IMR-90 (cell line): ENCODE measurements around the gene SLX9. TPM values are rescaled to one million over a fixed set of nuclear protein-coding genes. Genes with fewer than 3 reads are reported as not detected.

Source experiments
- ATAC-seq: fragments of 200-7000 bp; cut with Tn5 transposase; 2 replicates; pipeline ENCODE4 v1.9.1; 2020; ENCODE audit warnings: low read depth, mild to moderate bottlenecking, moderate library complexity
- BruUV-seq: library from RNA; stranded (reverse); fragments of 400-500 nt; replicated peaks from 2 replicates; lab custom pipeline; 2021; lab: Mats Ljungman, UMichigan
- CTCF ChIA-PET: fragments of 300-600 bp; formaldehyde crosslinking; extraction: SDS; loops from one replicate; lab custom pipeline; 2021; ENCODE audit warnings: antibody characterized with exemption; lab: Yijun Ruan, JAX
- POLR2A ChIA-PET: fragments of 300-600 bp; sonication (Branson Sonifier 250); formaldehyde crosslinking; loops from one replicate; lab custom pipeline; 2022; ENCODE audit warnings: antibody characterized with exemption; ENCODE audit not compliant: unreplicated experiment; lab: Charles Lee
- DNase-seq: peaks from one replicate; pipeline ENCODE4 v3.0.0; 2013
- H2AFZ ChIP-seq: replicated peaks from 2 replicates; pipeline ENCODE3; 2013; ENCODE audit warnings: low read length, mild to moderate bottlenecking; ENCODE audit not compliant: poor library complexity
- H2AK5ac ChIP-seq: 2 replicates; pipeline ENCODE4 v1.6.1; 2013; ENCODE audit warnings: low read depth, low read length, inconsistent platforms
- H2AK9ac ChIP-seq: replicated peaks from 2 replicates; pipeline ENCODE3; 2013; ENCODE audit warnings: mild to moderate bottlenecking, low read depth, low read length, moderate library complexity; ENCODE audit not compliant: poor library complexity
- H2BK120ac ChIP-seq: 2 replicates; pipeline ENCODE4 v1.6.1; 2013; ENCODE audit warnings: low read depth, low read length, inconsistent platforms
- H2BK15ac ChIP-seq: 3 replicates; pipeline ENCODE4 v1.6.1; 2013; ENCODE audit warnings: low read depth, low read length, inconsistent platforms
- H2BK20ac ChIP-seq: 2 replicates; pipeline ENCODE4 v1.6.1; 2013; ENCODE audit warnings: low read depth, mild to moderate bottlenecking, inconsistent platforms, low read length, moderate library complexity
- H2BK5ac ChIP-seq: 2 replicates; pipeline ENCODE4 v1.6.1; 2013; ENCODE audit warnings: mild to moderate bottlenecking, low read depth, low read length, inconsistent platforms; ENCODE audit not compliant: poor library complexity, severe bottlenecking
- H3K14ac ChIP-seq: replicated peaks from 2 replicates; pipeline ENCODE4 v1.6.1; 2013; ENCODE audit warnings: low read depth, low read length, inconsistent platforms
- H3K18ac ChIP-seq: 2 replicates; pipeline ENCODE4 v1.6.1; 2013; ENCODE audit warnings: low read depth, low read length, control low read depth
- H3K23ac ChIP-seq: 2 replicates; pipeline ENCODE4 v1.6.1; 2013; ENCODE audit warnings: low read depth, low read length, inconsistent platforms
- H3K27ac ChIP-seq: 2 replicates; pipeline ENCODE4 v1.5.1; 2013; ENCODE audit warnings: mild to moderate bottlenecking, control low read depth, low read length; ENCODE audit not compliant: insufficient read depth
- H3K27me3 ChIP-seq: 2 replicates; pipeline ENCODE4 v1.6.1; 2013; ENCODE audit warnings: low read length; ENCODE audit not compliant: control insufficient read depth, insufficient read depth
- H3K36me3 ChIP-seq: 2 replicates; pipeline ENCODE4 v1.6.1; 2013; ENCODE audit warnings: low read length, mixed read lengths; ENCODE audit not compliant: control insufficient read depth, insufficient read depth
- H3K4ac ChIP-seq: 2 replicates; pipeline ENCODE4 v1.6.1; 2013; ENCODE audit warnings: low read depth, low read length, inconsistent platforms
- H3K4me1 ChIP-seq: 2 replicates; pipeline ENCODE4 v1.6.1; 2013; ENCODE audit warnings: low read length, mixed read lengths; ENCODE audit not compliant: control insufficient read depth, insufficient read depth
- H3K4me2 ChIP-seq: 2 replicates; pipeline ENCODE4 v1.6.1; 2013; ENCODE audit warnings: low read depth, mild to moderate bottlenecking, control low read depth, low read length, moderate library complexity
- H3K4me3 ChIP-seq: 2 replicates; pipeline ENCODE4 v1.5.1; 2013; ENCODE audit warnings: low read depth, mild to moderate bottlenecking, control low read depth, low read length, moderate library complexity; ENCODE audit not compliant: insufficient read depth
- H3K56ac ChIP-seq: 2 replicates; pipeline ENCODE4 v1.6.1; 2013; ENCODE audit warnings: low read length, inconsistent platforms; ENCODE audit not compliant: insufficient read depth; ENCODE audit errors: extremely low read depth
- H3K79me1 ChIP-seq, 2 experiments: 2 replicates each; pipeline ENCODE4 v1.6.1; 2013; ENCODE audit warnings: low read length in 2 of 2, inconsistent platforms in 1 of 2, low read depth in 1 of 2
- H3K9ac ChIP-seq: 2 replicates; pipeline ENCODE4 v1.6.1; 2013; ENCODE audit warnings: low read depth, low read length, control low read depth
- H3K9me1 ChIP-seq: 2 replicates; pipeline ENCODE4 v1.6.1; 2013; ENCODE audit warnings: low read length, inconsistent platforms; ENCODE audit not compliant: insufficient read depth
- H3K9me3 ChIP-seq: 2 replicates; pipeline ENCODE4 v1.6.1; 2013; ENCODE audit warnings: low read length; ENCODE audit not compliant: control insufficient read depth, insufficient read depth
- H4K20me1 ChIP-seq: 2 replicates; pipeline ENCODE4 v1.6.1; 2013; ENCODE audit warnings: low read length, inconsistent platforms; ENCODE audit not compliant: insufficient read depth
- H4K5ac ChIP-seq: 2 replicates; pipeline ENCODE4 v1.6.1; 2013; ENCODE audit warnings: mild to moderate bottlenecking, low read depth, low read length, control low read depth
- H4K8ac ChIP-seq, 2 experiments: 2 replicates each; pipeline ENCODE4 v1.6.1; 2013; ENCODE audit warnings: low read depth in 2 of 2, low read length in 2 of 2, control low read depth in 1 of 2, inconsistent platforms in 1 of 2
- H4K91ac ChIP-seq: 2 replicates; pipeline ENCODE4 v1.6.1; 2013; ENCODE audit warnings: low read depth, low read length, inconsistent platforms; ENCODE audit not compliant: insufficient read depth
- MAFK ChIP-seq: IDR thresholded peaks from 2 replicates; pipeline ENCODE4 v1.6.1; 2012; ENCODE audit warnings: low read depth, low read length, improper control_type of control experiment
- MXI1 ChIP-seq: IDR thresholded peaks from 2 replicates; pipeline ENCODE4 v1.6.1; 2012; ENCODE audit warnings: low read depth, mild to moderate bottlenecking, low read length, moderate library complexity, borderline replicate concordance
- NFE2L2 ChIP-seq: fragments of 150-350 bp; IDR thresholded peaks from 2 replicates; pipeline ENCODE4 v1.6.1; 2016; ENCODE audit warnings: low read depth, mild to moderate bottlenecking, low read length
- POLR2A ChIP-seq: IDR thresholded peaks from 2 replicates; pipeline ENCODE4 v1.6.1; 2012; ENCODE audit warnings: mild to moderate bottlenecking, low read depth, low read length
- RFX5 ChIP-seq: IDR thresholded peaks from 2 replicates; pipeline ENCODE4 v1.8.0; 2012; ENCODE audit warnings: low read depth, mild to moderate bottlenecking, low read length, moderate library complexity
- WGBS, 2 experiments: methylation state at CpG; one replicate each; pipeline versions ENCODE4 v1.1.5 to v1.1.7; 2013; ENCODE audit warnings: missing lambda C conversion rate in 2 of 2; ENCODE audit not compliant: insufficient read length in 1 of 2; ENCODE audit errors: extremely low coverage in 2 of 2; 5-methylcytosine and 5-hydroxymethylcytosine counted together
- dilution Hi-C: fragments of 300-500 bp; cut with HindIII; formaldehyde crosslinking; loops from one replicate; pipeline ENCODE4 v1.14.3; 2018; ENCODE audit warnings: low sequenced_read_pairs; ENCODE audit not compliant: unreplicated experiment
- in situ Hi-C: fragments of 300-500 bp; cut with MboI; formaldehyde crosslinking; loops from 3 replicates; pipeline ENCODE4 v1.14.3; 2019; ENCODE audit warnings: low sequenced_read_pairs, inconsistent platforms, mixed read lengths
- intact Hi-C: fragments of 100-400 bp; cut with micrococcal nuclease; formaldehyde crosslinking; loops from 2 replicates; pipeline ENCODE4 v1.10.0; 2022
- polyA plus RNA-seq, 3 experiments: library from polyadenylated mRNA; depleted of rRNA; stranded (reverse); fragments of >200 nt; gene quantifications; 2 replicates each; pipeline ENCODE4 v1.2.3, GENCODE V29; 2012; ENCODE audit warnings: low replicate concordance in 1 of 3
- total RNA-seq: library from RNA; depleted of rRNA; stranded (reverse); fragments of >200 nt; gene quantifications from 2 replicates; pipeline ENCODE4 v1.2.3, GENCODE V29; 2012

Gene SLX9
- total and polyA plus RNA-seq, 2 of the 4 experiments (the other 2 are of a cell fraction), result 10.4 to 21.7 TPM

DNA sequence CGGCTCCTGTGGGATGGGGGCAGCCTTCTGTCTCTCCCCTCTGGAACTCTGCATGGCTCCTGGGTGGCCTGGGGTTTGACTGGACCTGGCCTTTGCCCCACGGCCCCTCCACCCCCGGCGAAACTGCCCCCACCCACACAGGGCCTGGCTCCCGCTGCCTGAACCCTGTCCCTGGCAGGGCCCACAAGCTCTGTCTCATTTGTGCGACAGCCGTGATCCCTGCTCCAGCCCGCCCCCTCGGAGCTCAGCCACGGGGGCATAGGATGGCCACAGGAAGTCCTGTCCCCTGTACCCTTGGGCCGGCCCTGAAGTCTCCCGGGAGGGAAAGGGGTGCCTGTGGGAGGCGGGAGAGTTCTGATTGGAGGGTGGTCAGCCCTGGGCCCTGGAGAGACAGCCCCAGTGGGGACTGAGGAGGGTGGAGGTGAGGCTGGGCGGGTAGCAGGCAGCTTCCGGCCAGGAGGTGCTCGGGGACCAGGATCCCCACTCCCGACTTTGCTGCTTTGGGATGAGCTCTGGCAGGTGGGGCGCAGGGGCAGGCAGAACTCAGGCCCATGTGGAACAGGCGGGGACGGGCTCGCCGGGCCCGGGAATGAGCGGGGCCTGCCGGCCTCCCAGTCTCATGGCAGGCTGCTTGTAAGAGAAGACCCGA lies 45.1 kb downstream of the SLX9 start:
- no peak overlapping the region for H2AK5ac ChIP-seq
- H2BK15ac ChIP-seq, result no peak overlapping the region; the same call in 2 of the 3 replicates
- ChIA-PET CTCF (no interaction called here), POLR2A (no interaction called here)
- no TSS peak for BruUV-seq
- H3K4me3 ChIP-seq, result no peak overlapping the region
- peaks cover 12% of the 10 kb centered on the region for H3K4me1 ChIP-seq
- no peaks in the 10 kb centered on the region for H3K36me3 ChIP-seq
- dilution Hi-C loops (no loop called here), intact Hi-C loops (no loop called here), in situ Hi-C loops (no loop called here)
- H2BK5ac ChIP-seq, result no peak overlapping the region
- no peak overlapping the region for H2AFZ ChIP-seq
- no peak overlapping the region for H4K8ac ChIP-seq
- H3K4me2 ChIP-seq, result no peak overlapping the region
- H3K79me1 ChIP-seq, result no peaks in the 10 kb centered on the region
- H2BK120ac ChIP-seq, result no peak overlapping the region
- peaks cover 7% of the 10 kb centered on the region for H4K20me1 ChIP-seq
- TF ChIP-seq POLR2A (no peak), RFX5 (no peak), MAFK (no peak), NFE2L2 (no peak), MXI1 (no peak)
- H3K4ac ChIP-seq, result no peak overlapping the region
- no peaks in the 10 kb centered on the region for H3K9me1 ChIP-seq
- ATAC-seq, result no peak
- no peak for DNase-seq
- no peak overlapping the region for H3K9ac ChIP-seq
- H3K18ac ChIP-seq, result no peak overlapping the region
- no peak overlapping the region for H3K14ac ChIP-seq
- H4K5ac ChIP-seq, result no peak overlapping the region
- no peak overlapping the region for H2AK9ac ChIP-seq
- no peak overlapping the region for H3K23ac ChIP-seq
- 80% methylated on average over 13 of the region's 26 CpGs; no CpG with 5 or more reads in 1 of the 2 experiments for WGBS, 2 experiments
- no peak overlapping the region for H3K56ac ChIP-seq
- H3K27me3 ChIP-seq, result peaks cover 8% of the 10 kb centered on the region; the same call in 1 of the 2 replicates
- no peaks in the 10 kb centered on the region for H3K9me3 ChIP-seq
- no peak overlapping the region for H3K27ac ChIP-seq
- H2BK20ac ChIP-seq, result no peak overlapping the region
- H4K91ac ChIP-seq, result no peak overlapping the region; the same call in 1 of the 2 replicates
